ENCODE data around the gene DLG2.

DLG2 gene

DNA sequence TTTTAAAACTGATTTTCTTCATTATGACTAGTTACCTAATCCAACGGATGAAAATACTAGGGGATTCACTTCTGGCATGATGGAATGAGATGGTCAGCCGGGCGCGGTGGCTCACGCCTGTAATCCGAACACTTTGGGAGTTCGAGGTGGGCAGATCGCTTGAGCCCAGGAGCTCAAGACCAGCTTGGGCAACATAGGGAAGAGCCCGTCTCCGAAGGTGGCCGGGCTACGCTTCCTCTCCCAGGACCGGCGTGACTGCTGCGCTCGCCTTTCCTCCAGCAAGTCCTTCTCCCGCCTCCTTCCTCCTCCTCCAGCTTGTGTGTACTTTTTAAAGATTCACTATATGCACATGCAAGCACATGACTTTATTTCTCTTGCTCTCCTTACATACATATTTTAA lies 1835.6 kb downstream of the DLG2 start:
- no peaks in the 10 kb centered on the region for H3K4me1 ChIP-seq (ENCODE audit: insufficient read depth, low read length)
- H3K4me3 ChIP-seq (ENCODE audit: low read depth in 1 of 2, low read length in 2 of 2) = no peak overlapping the region
- no peak overlapping the region for H3K9ac ChIP-seq (ENCODE audit: low read length)
- H3K27me3 ChIP-seq (ENCODE audit: control insufficient read depth in 1 of 2, insufficient read depth in 2 of 2, low read length in 2 of 2) = no peaks in the 10 kb centered on the region
- no peak overlapping the region for H3K27ac ChIP-seq (ENCODE audit: low read depth, low read length)
- H3K9me3 ChIP-seq (ENCODE audit: low read length) = no peaks in the 10 kb centered on the region
- H3K36me3 ChIP-seq (ENCODE audit: insufficient read depth, low read length) = no peaks in the 10 kb centered on the region

DNA sequence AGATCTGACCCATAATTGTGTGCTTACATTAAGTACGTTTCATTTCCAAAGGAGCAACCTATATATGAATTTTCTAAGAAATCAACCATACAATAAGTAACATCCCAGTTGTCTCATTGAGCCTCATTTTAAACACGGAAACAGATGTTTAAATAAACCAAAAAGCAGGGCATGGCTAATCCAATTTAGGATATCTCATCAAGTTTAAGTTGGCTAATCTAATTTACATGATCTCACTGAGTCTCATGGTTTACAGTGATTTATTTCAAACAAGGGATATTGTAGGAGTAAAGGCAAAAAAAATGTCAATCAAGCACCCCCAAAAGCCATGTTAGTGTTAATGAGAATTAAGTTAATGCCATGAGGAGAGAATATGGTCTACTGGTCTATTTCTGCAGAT lies 1841.2 kb downstream of the DLG2 start:
- Histone ChIP-seq H3K4me1 (ENCODE audit: insufficient read depth, low read length) (no peaks in the 10 kb centered on the region), H3K27me3 (ENCODE audit: control insufficient read depth in 1 of 2, insufficient read depth in 2 of 2, low read length in 2 of 2) (no peaks in the 10 kb centered on the region), H3K9me3 (ENCODE audit: low read length) (no peaks in the 10 kb centered on the region), H3K27ac (ENCODE audit: low read depth, low read length) (no peak overlapping the region), H3K9ac (ENCODE audit: low read length) (no peak overlapping the region), H3K4me3 (ENCODE audit: low read depth in 1 of 2, low read length in 2 of 2) (no peak overlapping the region), H3K36me3 (ENCODE audit: insufficient read depth, low read length) (no peaks in the 10 kb centered on the region)

DNA sequence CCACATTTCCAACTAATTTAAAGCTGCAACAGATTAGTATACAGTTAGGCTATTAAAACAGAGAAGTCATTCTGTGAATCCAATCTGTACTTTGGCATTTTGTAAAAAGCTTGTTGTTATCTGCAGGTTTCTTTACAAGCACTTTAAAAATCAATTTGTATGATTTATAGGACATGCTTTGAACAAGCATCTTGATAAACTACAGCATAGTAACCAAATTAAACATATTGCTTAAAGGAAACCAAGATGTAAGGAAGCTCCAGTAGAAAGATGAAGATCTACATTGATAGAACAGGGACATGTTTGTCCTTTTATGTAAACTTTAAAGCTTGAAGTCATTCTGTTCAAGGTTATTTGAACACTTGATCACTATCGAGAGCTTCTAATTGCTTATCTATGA lies 1842.7 kb downstream of the DLG2 start:
- H3K9me3 ChIP-seq (ENCODE audit: low read length) = no peaks in the 10 kb centered on the region
- H3K27ac ChIP-seq (ENCODE audit: low read depth, low read length) = no peak overlapping the region
- H3K4me1 ChIP-seq (ENCODE audit: insufficient read depth, low read length) = no peaks in the 10 kb centered on the region
- H3K4me3 ChIP-seq (ENCODE audit: low read depth in 1 of 2, low read length in 2 of 2) = no peak overlapping the region
- no peak overlapping the region for H3K9ac ChIP-seq (ENCODE audit: low read length)
- H3K36me3 ChIP-seq (ENCODE audit: insufficient read depth, low read length) = no peaks in the 10 kb centered on the region
- H3K27me3 ChIP-seq (ENCODE audit: control insufficient read depth in 1 of 2, insufficient read depth in 2 of 2, low read length in 2 of 2) = no peaks in the 10 kb centered on the region

DNA sequence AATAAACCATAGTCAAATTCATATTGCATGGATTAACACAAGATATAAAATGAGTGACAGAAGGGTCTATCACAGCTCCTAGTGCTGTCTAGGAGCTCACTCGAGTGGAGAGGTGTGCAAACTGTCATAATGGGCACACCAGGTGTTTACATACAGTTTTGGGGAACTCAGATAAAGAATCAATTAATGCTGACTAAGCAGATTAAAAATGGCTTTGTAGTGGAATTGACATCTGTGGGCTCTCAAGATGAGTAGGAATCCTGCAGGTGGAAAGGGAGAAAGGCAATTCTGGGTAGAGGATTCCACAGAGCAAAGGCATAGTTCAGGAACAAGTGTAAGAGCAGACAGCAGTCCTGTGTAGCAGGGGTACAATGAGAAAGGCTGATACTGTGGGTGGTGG lies 1844.8 kb downstream of the DLG2 start:
- no peak overlapping the region for H3K27ac ChIP-seq (ENCODE audit: low read depth, low read length)
- H3K27me3 ChIP-seq (ENCODE audit: control insufficient read depth in 1 of 2, insufficient read depth in 2 of 2, low read length in 2 of 2) = no peaks in the 10 kb centered on the region
- H3K4me3 ChIP-seq (ENCODE audit: low read depth in 1 of 2, low read length in 2 of 2) = no peak overlapping the region
- H3K4me1 ChIP-seq (ENCODE audit: insufficient read depth, low read length) = no peaks in the 10 kb centered on the region
- H3K9ac ChIP-seq (ENCODE audit: low read length) = no peak overlapping the region
- no peaks in the 10 kb centered on the region for H3K36me3 ChIP-seq (ENCODE audit: insufficient read depth, low read length)
- H3K9me3 ChIP-seq (ENCODE audit: low read length) = no peaks in the 10 kb centered on the region

DNA sequence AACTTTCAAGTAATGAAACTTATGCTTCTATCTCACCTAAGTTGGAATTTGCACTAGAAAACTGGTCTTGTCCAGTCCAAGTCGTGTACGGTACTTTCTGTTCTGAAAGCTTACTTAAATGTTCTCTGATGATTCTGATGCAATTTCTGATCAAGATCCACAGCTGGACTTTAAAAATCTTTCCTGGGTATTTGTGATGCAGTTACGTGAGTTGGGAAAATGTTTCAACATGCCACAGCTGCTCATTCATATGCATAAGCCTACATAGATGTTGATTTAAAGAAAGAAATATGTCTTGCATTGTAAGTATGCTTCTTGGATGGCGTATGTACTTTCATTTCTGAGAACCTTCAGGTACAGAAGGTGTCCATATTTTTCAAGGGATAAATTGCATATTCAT lies 1847.3 kb downstream of the DLG2 start:
- Histone ChIP-seq H3K4me3 (ENCODE audit: low read depth in 1 of 2, low read length in 2 of 2) (no peak overlapping the region), H3K9ac (ENCODE audit: low read length) (no peak overlapping the region), H3K9me3 (ENCODE audit: low read length) (no peaks in the 10 kb centered on the region), H3K36me3 (ENCODE audit: insufficient read depth, low read length) (no peaks in the 10 kb centered on the region), H3K27ac (ENCODE audit: low read depth, low read length) (no peak overlapping the region), H3K27me3 (ENCODE audit: control insufficient read depth in 1 of 2, insufficient read depth in 2 of 2, low read length in 2 of 2) (no peaks in the 10 kb centered on the region), H3K4me1 (ENCODE audit: insufficient read depth, low read length) (no peaks in the 10 kb centered on the region)

DNA sequence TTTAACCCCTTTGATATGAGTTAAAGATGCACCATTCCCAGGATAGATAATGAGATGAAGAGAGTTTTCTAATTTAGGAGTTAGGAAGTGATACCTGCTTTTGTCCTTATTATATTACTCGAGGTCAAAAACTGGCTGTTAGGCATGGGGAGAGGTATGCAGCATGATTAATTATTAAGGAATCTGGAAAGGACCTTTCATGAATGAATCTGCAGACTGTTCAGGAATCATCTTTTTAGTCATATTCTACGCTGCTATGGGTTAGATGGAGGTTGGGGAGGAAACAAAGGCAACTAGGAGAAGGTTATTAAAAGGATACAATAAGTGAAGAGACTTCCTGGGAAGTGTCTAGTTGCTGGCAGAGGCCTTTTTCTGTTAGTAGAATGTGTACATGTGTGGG lies 1848.5 kb downstream of the DLG2 start:
- no peaks in the 10 kb centered on the region for H3K27me3 ChIP-seq (ENCODE audit: control insufficient read depth in 1 of 2, insufficient read depth in 2 of 2, low read length in 2 of 2)
- no peak overlapping the region for H3K27ac ChIP-seq (ENCODE audit: low read depth, low read length)
- H3K4me3 ChIP-seq (ENCODE audit: low read depth in 1 of 2, low read length in 2 of 2) = no peak overlapping the region
- no peaks in the 10 kb centered on the region for H3K9me3 ChIP-seq (ENCODE audit: low read length)
- H3K9ac ChIP-seq (ENCODE audit: low read length) = no peak overlapping the region
- H3K4me1 ChIP-seq (ENCODE audit: insufficient read depth, low read length) = no peaks in the 10 kb centered on the region
- H3K36me3 ChIP-seq (ENCODE audit: insufficient read depth, low read length) = no peaks in the 10 kb centered on the region

- H3K9me3 ChIP-seq (ENCODE audit: low read length) = no peaks in the 10 kb centered on the region
- no peaks in the 10 kb centered on the region for H3K27me3 ChIP-seq (ENCODE audit: control insufficient read depth in 1 of 2, insufficient read depth in 2 of 2, low read length in 2 of 2)
- no peak overlapping the region for H3K9ac ChIP-seq (ENCODE audit: low read length)
- no peaks in the 10 kb centered on the region for H3K4me1 ChIP-seq (ENCODE audit: insufficient read depth, low read length)
- no peaks in the 10 kb centered on the region for H3K36me3 ChIP-seq (ENCODE audit: insufficient read depth, low read length)
- H3K27ac ChIP-seq (ENCODE audit: low read depth, low read length) = no peak overlapping the region
- no peak overlapping the region for H3K4me3 ChIP-seq (ENCODE audit: low read depth in 1 of 2, low read length in 2 of 2)
Observed at GRCh38 chr11:83773950-83774880, 1852.9 kb downstream of the DLG2 start.

DNA sequence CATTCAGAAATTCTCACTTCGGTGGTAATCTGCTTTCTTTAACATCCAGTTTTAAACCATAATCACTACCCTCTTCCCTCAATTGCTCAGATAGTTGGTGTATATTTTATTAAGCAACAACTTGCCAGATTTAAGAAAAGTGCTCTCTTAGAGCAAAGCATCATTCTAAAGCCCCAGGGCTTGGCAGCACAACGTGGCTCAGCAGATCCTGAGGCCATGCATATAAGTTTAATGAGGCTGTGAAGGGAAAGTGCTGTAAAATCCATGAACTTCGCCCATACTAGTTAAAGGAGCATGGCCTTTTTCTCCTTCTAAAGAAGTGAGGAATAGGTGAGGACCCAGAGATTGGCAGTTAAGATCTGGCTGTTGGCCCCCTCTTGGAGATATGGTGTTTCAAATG lies 1858.7 kb downstream of the DLG2 start:
- Histone ChIP-seq H3K36me3 (ENCODE audit: insufficient read depth, low read length) (no peaks in the 10 kb centered on the region), H3K9ac (ENCODE audit: low read length) (no peak overlapping the region), H3K27me3 (ENCODE audit: control insufficient read depth in 1 of 2, insufficient read depth in 2 of 2, low read length in 2 of 2) (no peaks in the 10 kb centered on the region), H3K9me3 (ENCODE audit: low read length) (no peaks in the 10 kb centered on the region), H3K27ac (ENCODE audit: low read depth, low read length) (no peak overlapping the region), H3K4me3 (ENCODE audit: low read depth in 1 of 2, low read length in 2 of 2) (no peak overlapping the region), H3K4me1 (ENCODE audit: insufficient read depth, low read length) (no peaks in the 10 kb centered on the region)

DNA sequence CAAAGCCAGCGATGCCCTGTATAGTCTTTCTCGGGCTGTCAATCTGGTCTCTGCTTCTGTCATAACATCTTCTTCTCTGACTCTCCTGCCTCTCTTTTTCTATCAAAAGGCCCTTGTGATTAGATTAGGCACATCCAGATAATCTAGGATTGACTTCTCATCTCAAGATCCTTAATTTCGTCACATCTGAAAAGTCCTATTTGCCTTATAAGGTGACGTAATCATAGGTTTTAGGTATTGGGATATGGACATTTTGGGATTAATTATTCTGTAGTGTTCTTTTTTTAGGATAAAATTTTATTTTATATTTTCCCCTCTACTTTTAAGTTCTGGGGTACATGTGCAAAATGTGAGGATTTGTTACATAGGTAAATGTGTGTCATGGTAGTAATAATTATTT lies 1860.2 kb downstream of the DLG2 start:
- no peaks in the 10 kb centered on the region for H3K4me1 ChIP-seq (ENCODE audit: insufficient read depth, low read length)
- no peak overlapping the region for H3K4me3 ChIP-seq (ENCODE audit: low read depth in 1 of 2, low read length in 2 of 2)
- H3K9me3 ChIP-seq (ENCODE audit: low read length) = no peaks in the 10 kb centered on the region
- H3K36me3 ChIP-seq (ENCODE audit: insufficient read depth, low read length) = no peaks in the 10 kb centered on the region
- H3K27me3 ChIP-seq (ENCODE audit: control insufficient read depth in 1 of 2, insufficient read depth in 2 of 2, low read length in 2 of 2) = no peaks in the 10 kb centered on the region
- no peak overlapping the region for H3K9ac ChIP-seq (ENCODE audit: low read length)
- H3K27ac ChIP-seq (ENCODE audit: low read depth, low read length) = no peak overlapping the region

GRCh38 chr11:83764643-83765042 lies 1862.5 kb downstream of the DLG2 start:
- Histone ChIP-seq H3K9ac (ENCODE audit: low read length) (no peak overlapping the region), H3K4me1 (ENCODE audit: insufficient read depth, low read length) (no peaks in the 10 kb centered on the region), H3K9me3 (ENCODE audit: low read length) (no peaks in the 10 kb centered on the region), H3K4me3 (ENCODE audit: low read depth in 1 of 2, low read length in 2 of 2) (no peak overlapping the region), H3K36me3 (ENCODE audit: insufficient read depth, low read length) (no peaks in the 10 kb centered on the region), H3K27me3 (ENCODE audit: control insufficient read depth in 1 of 2, insufficient read depth in 2 of 2, low read length in 2 of 2) (no peaks in the 10 kb centered on the region), H3K27ac (ENCODE audit: low read depth, low read length) (no peak overlapping the region)

DNA sequence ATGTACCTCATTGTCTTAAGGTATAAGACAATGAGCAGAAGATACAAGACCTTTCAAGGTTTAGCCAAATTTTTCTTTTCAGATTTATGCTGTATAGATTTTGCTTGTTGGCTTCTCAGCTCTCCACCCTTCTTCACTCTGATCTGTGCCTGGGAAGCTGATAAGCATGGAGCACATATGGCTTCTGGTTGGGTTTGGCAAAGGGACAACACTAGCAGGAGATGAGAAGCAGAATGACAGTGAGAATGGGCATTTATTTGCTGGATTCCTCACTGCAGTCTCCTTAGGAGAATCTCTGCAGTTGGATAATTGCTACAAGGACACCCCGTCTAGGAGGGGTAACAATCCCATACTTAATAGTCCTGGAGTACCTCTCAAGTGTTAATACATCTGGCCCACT lies 1866.2 kb downstream of the DLG2 start:
- H3K9me3 ChIP-seq (ENCODE audit: low read length) = no peaks in the 10 kb centered on the region
- H3K9ac ChIP-seq (ENCODE audit: low read length) = no peak overlapping the region
- no peak overlapping the region for H3K4me3 ChIP-seq (ENCODE audit: low read depth in 1 of 2, low read length in 2 of 2)
- no peaks in the 10 kb centered on the region for H3K27me3 ChIP-seq (ENCODE audit: control insufficient read depth in 1 of 2, insufficient read depth in 2 of 2, low read length in 2 of 2)
- H3K27ac ChIP-seq (ENCODE audit: low read depth, low read length) = no peak overlapping the region
- no peaks in the 10 kb centered on the region for H3K4me1 ChIP-seq (ENCODE audit: insufficient read depth, low read length)
- H3K36me3 ChIP-seq (ENCODE audit: insufficient read depth, low read length) = no peaks in the 10 kb centered on the region

DNA sequence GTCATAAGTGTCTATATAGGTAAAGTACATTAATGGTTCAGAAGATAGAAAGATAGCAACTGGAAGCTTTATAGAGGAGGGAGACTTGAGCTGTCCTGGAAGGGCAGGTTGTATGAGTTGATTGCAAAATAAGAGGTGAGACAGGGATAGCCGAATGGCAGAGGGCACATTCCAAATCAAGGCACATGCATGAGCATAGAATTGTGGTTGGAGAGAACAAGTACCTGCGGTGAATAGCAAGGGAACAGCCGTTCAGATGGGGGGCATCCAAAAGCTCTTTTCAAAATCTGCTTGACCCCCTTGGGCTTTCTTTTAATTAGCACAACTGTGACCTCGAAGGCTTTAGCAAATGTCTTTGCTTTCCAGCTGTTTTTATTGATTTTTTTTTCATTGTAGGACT lies 1868.0 kb downstream of the DLG2 start:
- H3K9me3 ChIP-seq (ENCODE audit: low read length) = no peaks in the 10 kb centered on the region
- H3K27ac ChIP-seq (ENCODE audit: low read depth, low read length) = no peak overlapping the region
- no peak overlapping the region for H3K4me3 ChIP-seq (ENCODE audit: low read depth in 1 of 2, low read length in 2 of 2)
- no peaks in the 10 kb centered on the region for H3K36me3 ChIP-seq (ENCODE audit: insufficient read depth, low read length)
- H3K4me1 ChIP-seq (ENCODE audit: insufficient read depth, low read length) = no peaks in the 10 kb centered on the region
- H3K27me3 ChIP-seq (ENCODE audit: control insufficient read depth in 1 of 2, insufficient read depth in 2 of 2, low read length in 2 of 2) = no peaks in the 10 kb centered on the region
- H3K9ac ChIP-seq (ENCODE audit: low read length) = no peak overlapping the region
